Activated naive CD8-positive, alpha-beta T cell treated with anti-CD3 and anti-CD28 coated beads, Interleukin-2, amount 10 ng/mL, durations not matched to agents 7 days and 5 days (primary cell): ENCODE results near the gene ELAVL1. TPM values are rescaled to one million over a fixed set of nuclear protein-coding genes. Genes with fewer than 3 reads are reported as not detected.

Experiments used
- ATAC-seq: fragments of 150-1000 bp; cut with Tn5 transposase; one replicate; pipeline ENCODE4 v1.10.0; 2021; ENCODE audit warnings: low read depth, moderate library complexity
- POLR2A ChIA-PET: fragments of 350-600 bp; sonication (Branson Sonifier 250); formaldehyde crosslinking; loops from one replicate; lab custom pipeline; 2021; ENCODE audit warnings: antibody characterized with exemption; lab: Charles Lee
- DNase-seq: peaks from one replicate; pipeline ENCODE4 v3.0.0; 2021
- H3K27ac Mint-ChIP-seq: one replicate; pipeline ENCODE4 v1.8.0; 2022; ENCODE audit warnings: mild to moderate bottlenecking, mixed read lengths
- H3K27me3 Mint-ChIP-seq: one replicate; pipeline ENCODE4 v1.8.0; 2022; ENCODE audit warnings: mild to moderate bottlenecking, moderate library complexity, mixed read lengths
- H3K36me3 Mint-ChIP-seq: one replicate; pipeline ENCODE4 v1.8.0; 2021; ENCODE audit warnings: mild to moderate bottlenecking, mixed read lengths
- H3K4me1 Mint-ChIP-seq: one replicate; pipeline ENCODE4 v1.8.0; 2021; ENCODE audit warnings: mixed read lengths
- H3K4me3 Mint-ChIP-seq: one replicate; pipeline ENCODE4 v1.8.0; 2022; ENCODE audit warnings: mild to moderate bottlenecking, moderate library complexity, mixed read lengths
- H3K9me3 Mint-ChIP-seq: one replicate; pipeline ENCODE4 v1.8.0; 2021; ENCODE audit warnings: mixed read lengths
- total RNA-seq, 2 experiments: library from RNA; stranded (reverse); gene quantifications; one replicate each; pipeline ENCODE4 v1.2.3, GENCODE V29; 2021

The ELAVL1 gene
- total RNA-seq, 2 experiments from 2014 or later: 90.9 to 91.5 TPM

GRCh38 chr19:7988307-7988706 is 17.1 kb downstream of the ELAVL1 start:
- POLR2A ChIA-PET: no interaction called here
- Mint-ChIP-seq H3K9me3 (no peaks in the 10 kb centered on the region), H3K27me3 (no peaks in the 10 kb centered on the region), H3K36me3 (peaks cover 20% of the 10 kb centered on the region), H3K4me1 (peaks cover 5% of the 10 kb centered on the region), H3K27ac (no peak overlapping the region), H3K4me3 (no peak overlapping the region)
- ATAC-seq (no peak), DNase-seq (no peak)

- POLR2A ChIA-PET: no interaction called here
- Mint-ChIP-seq H3K4me3 (no peak overlapping the region), H3K27me3 (no peaks in the 10 kb centered on the region), H3K4me1 (peaks cover 5% of the 10 kb centered on the region), H3K27ac (no peak overlapping the region), H3K9me3 (no peaks in the 10 kb centered on the region), H3K36me3 (peaks cover 18% of the 10 kb centered on the region)
- ATAC-seq: no peak
- no peak for DNase-seq
Observed at GRCh38 chr19:7987114-7987768, 18.2 kb downstream of the ELAVL1 start.

GRCh38 chr19:7986321-7987113 is 18.9 kb downstream of the ELAVL1 start:
- Mint-ChIP-seq H3K4me3 (no peak overlapping the region), H3K27ac (no peak overlapping the region), H3K4me1 (peaks cover 5% of the 10 kb centered on the region), H3K27me3 (no peaks in the 10 kb centered on the region), H3K36me3 (peaks cover 19% of the 10 kb centered on the region), H3K9me3 (no peaks in the 10 kb centered on the region)
- ATAC-seq (no peak), DNase-seq (no peak)
- POLR2A ChIA-PET: no interaction called here

GRCh38 chr19:7985481-7985911 is 19.9 kb downstream of the ELAVL1 start:
- DNase-seq: no peak
- H3K36me3 Mint-ChIP-seq: peaks cover 20% of the 10 kb centered on the region
- H3K27ac Mint-ChIP-seq: no peak overlapping the region
- H3K27me3 Mint-ChIP-seq: no peaks in the 10 kb centered on the region
- H3K4me1 Mint-ChIP-seq: peaks cover 5% of the 10 kb centered on the region
- no peak overlapping the region for H3K4me3 Mint-ChIP-seq
- H3K9me3 Mint-ChIP-seq: no peaks in the 10 kb centered on the region
- POLR2A ChIA-PET: interaction anchor here (1.0 kb wide), 1 partner anchor 41 kb away, joined by 3 read pairs; no protein-coding TSS in a partner anchor
- ATAC-seq: no peak

GRCh38 chr19:7983995-7984837 is 21.2 kb downstream of the ELAVL1 start:
- Mint-ChIP-seq H3K36me3 (peaks cover 19% of the 10 kb centered on the region), H3K4me3 (no peak overlapping the region), H3K4me1 (peaks cover 5% of the 10 kb centered on the region), H3K9me3 (no peaks in the 10 kb centered on the region), H3K27me3 (no peaks in the 10 kb centered on the region), H3K27ac (no peak overlapping the region)
- DNase-seq: no peak
- no peak for ATAC-seq
- POLR2A ChIA-PET: no interaction called here

- no peak overlapping the region for H3K4me3 Mint-ChIP-seq
- no peak for DNase-seq
- no peak overlapping the region for H3K27ac Mint-ChIP-seq
- H3K36me3 Mint-ChIP-seq: peaks cover 18% of the 10 kb centered on the region
- H3K4me1 Mint-ChIP-seq: peaks cover 5% of the 10 kb centered on the region
- no peaks in the 10 kb centered on the region for H3K9me3 Mint-ChIP-seq
- POLR2A ChIA-PET: no interaction called here
- ATAC-seq: no peak
- no peaks in the 10 kb centered on the region for H3K27me3 Mint-ChIP-seq
Observed at GRCh38 chr19:7983286-7983950, 22.0 kb downstream of the ELAVL1 start.

- Mint-ChIP-seq H3K4me3 (no peak overlapping the region), H3K27ac (no peak overlapping the region), H3K9me3 (no peaks in the 10 kb centered on the region), H3K36me3 (peaks cover 13% of the 10 kb centered on the region), H3K27me3 (no peaks in the 10 kb centered on the region), H3K4me1 (peaks cover 3% of the 10 kb centered on the region)
- POLR2A ChIA-PET: no interaction called here
- no peak for DNase-seq
- ATAC-seq: no peak
Observed at GRCh38 chr19:7982651-7983099, 22.8 kb downstream of the ELAVL1 start.

- peaks cover 13% of the 10 kb centered on the region for H3K36me3 Mint-ChIP-seq
- ATAC-seq: no peak
Observed at GRCh38 chr19:7982103-7982502, 23.3 kb downstream of the ELAVL1 start.

GRCh38 chr19:7981661-7982060 is 23.8 kb downstream of the ELAVL1 start:
- Mint-ChIP-seq H3K27ac (no peak overlapping the region), H3K36me3 (peaks cover 13% of the 10 kb centered on the region), H3K4me3 (no peak overlapping the region), H3K4me1 (no peaks in the 10 kb centered on the region), H3K27me3 (no peaks in the 10 kb centered on the region), H3K9me3 (no peaks in the 10 kb centered on the region)
- ATAC-seq: no peak
- no peak for DNase-seq
- POLR2A ChIA-PET: no interaction called here

More at GRCh38 chr19:7982103-7982502, 23.3 kb downstream of the ELAVL1 start:
- Mint-ChIP-seq H3K27me3 (no peaks in the 10 kb centered on the region), H3K27ac (no peak overlapping the region), H3K4me3 (no peak overlapping the region), H3K9me3 (no peaks in the 10 kb centered on the region), H3K4me1 (no peaks in the 10 kb centered on the region)
- POLR2A ChIA-PET: no interaction called here
- no peak for DNase-seq

GRCh38 chr19:7981199-7981598 is 24.2 kb downstream of the ELAVL1 start:
- Mint-ChIP-seq H3K4me3 (no peak overlapping the region), H3K27me3 (no peaks in the 10 kb centered on the region), H3K27ac (no peak overlapping the region), H3K4me1 (no peaks in the 10 kb centered on the region), H3K36me3 (peaks cover 12% of the 10 kb centered on the region), H3K9me3 (no peaks in the 10 kb centered on the region)
- POLR2A ChIA-PET: no interaction called here
- no peak for DNase-seq
- no peak for ATAC-seq

GRCh38 chr19:7980635-7981121 is 24.8 kb downstream of the ELAVL1 start:
- POLR2A ChIA-PET: no interaction called here
- H3K36me3 Mint-ChIP-seq: peaks cover 10% of the 10 kb centered on the region
- no peak overlapping the region for H3K27ac Mint-ChIP-seq
- H3K4me3 Mint-ChIP-seq: no peak overlapping the region
- ATAC-seq: no peak
- H3K27me3 Mint-ChIP-seq: no peaks in the 10 kb centered on the region
- no peak for DNase-seq
- H3K4me1 Mint-ChIP-seq: no peaks in the 10 kb centered on the region
- no peaks in the 10 kb centered on the region for H3K9me3 Mint-ChIP-seq

GRCh38 chr19:7980168-7980567 is 25.3 kb downstream of the ELAVL1 start:
- POLR2A ChIA-PET: no interaction called here
- Mint-ChIP-seq H3K36me3 (peaks cover 10% of the 10 kb centered on the region), H3K27me3 (no peaks in the 10 kb centered on the region), H3K4me1 (no peaks in the 10 kb centered on the region), H3K4me3 (no peak overlapping the region), H3K9me3 (no peaks in the 10 kb centered on the region), H3K27ac (no peak overlapping the region)
- ATAC-seq (no peak), DNase-seq (no peak)

- Mint-ChIP-seq H3K27ac (no peak overlapping the region), H3K4me1 (no peaks in the 10 kb centered on the region), H3K9me3 (no peaks in the 10 kb centered on the region), H3K4me3 (no peak overlapping the region), H3K36me3 (peaks cover 10% of the 10 kb centered on the region), H3K27me3 (no peaks in the 10 kb centered on the region)
- DNase-seq (no peak), ATAC-seq (no peak)
- POLR2A ChIA-PET: no interaction called here
Observed at GRCh38 chr19:7979559-7979958, 25.9 kb downstream of the ELAVL1 start.
